NCI-H2081 treated with DMSO at 0.1 percent for 48 hours (cell line): ENCODE results near the gene FUT1.
"Not testable (repeated sequence)": the region's sequence is repeated elsewhere in the genome, so short reads cannot be mapped to it uniquely, and the experiment has no call there.

Experiments used
- DNase-seq: peaks from one replicate; lab custom pipeline; 2025; lab: John Stamatoyannopoulos, UW

FUT1 gene

DNA sequence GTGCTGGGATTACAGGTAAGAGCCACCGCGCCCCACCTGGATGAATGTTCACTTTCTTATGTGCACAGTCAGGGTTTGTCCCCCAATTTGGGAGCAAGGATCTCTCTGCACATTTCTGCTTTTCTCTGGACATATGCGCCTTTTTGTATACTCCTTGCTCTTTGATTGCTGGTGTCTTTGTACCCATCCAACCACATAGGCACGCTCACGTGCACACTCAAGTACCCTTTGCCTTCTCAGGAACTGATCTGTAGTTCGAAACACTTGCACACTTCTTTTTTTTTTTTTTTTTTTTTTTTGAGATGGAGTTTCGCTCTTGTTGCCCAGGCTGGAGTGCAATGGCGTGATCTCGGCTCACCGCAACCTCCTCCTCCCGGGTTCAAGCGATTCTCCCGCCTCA, 34.3 kb downstream of the FUT1 start:
- DNase-seq = not testable (repeated sequence)

- DNase-seq = no peak
Observed at GRCh38 chr19:48716562-48717291, 35.7 kb downstream of the FUT1 start.

DNA sequence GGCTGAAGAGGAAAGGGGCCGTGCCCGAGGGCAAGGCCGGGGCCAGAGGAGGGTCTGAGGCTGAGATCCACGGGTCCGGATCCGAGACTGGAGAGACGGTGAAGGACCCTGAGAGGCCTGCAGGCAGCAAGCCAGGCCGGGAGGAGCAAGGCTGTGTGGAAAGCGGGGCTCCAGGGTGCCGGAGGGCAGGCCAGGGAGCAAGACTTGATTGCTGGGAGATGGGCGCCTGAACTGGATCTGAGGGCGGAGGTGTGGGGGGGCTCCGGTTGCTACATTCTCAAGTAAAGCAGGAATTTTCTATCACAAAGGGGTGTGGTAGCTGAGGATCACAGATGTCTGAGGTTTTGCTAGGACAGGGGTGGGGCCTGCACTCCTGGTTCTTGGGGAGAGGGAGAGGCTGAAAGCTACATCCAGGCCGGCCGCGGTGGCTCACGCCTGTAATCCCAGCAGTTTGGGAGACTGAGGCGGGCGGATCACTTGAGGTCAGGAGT, 36.7 kb downstream of the FUT1 start:
- DNase-seq = no peak

- DNase-seq = no peak
Observed at GRCh38 chr19:48714759-48715675, 37.4 kb downstream of the FUT1 start.

- DNase-seq = peak; percentile 98
Observed at GRCh38 chr19:48713864-48714755, 38.3 kb downstream of the FUT1 start.

DNA sequence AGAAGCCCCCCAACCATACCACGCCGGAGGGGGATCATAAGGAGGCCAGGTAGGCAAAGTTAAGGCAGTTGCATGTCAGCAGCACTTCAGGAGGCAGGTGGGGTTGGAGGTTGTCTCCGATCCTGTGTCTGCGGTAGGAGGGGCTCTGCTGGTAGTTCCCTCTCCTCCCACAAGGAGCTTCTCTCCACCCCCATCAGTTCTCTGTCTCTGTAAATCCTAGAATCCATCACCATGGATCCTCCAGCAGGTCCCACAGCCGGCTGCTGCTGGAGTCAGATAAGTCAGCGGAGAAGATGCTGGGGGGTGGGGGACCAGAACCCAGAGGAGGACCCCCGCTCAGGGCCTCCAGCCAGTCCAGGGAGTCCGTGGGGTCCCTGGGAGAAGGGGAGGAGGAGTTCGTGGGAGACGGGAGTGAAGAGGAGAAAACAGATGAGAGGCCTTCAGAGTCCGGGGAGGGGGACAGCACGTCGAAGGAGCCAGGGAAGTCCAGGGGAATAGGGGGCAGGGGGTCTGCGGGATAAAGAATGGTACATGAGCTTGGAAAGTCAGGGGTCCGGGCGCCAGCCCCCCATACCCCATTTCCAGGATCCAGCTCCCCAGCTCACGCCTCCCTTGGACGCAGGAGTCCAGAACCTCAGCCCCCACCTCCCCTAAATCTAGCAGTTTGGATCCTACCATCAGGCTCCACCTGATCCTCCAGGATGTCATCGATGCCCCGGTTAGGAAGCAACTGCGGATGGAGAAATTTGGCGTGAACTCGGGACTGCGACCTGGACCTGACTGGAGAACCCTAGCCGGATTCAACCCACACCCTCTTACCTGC, 39.2 kb downstream of the FUT1 start:
- no peak for DNase-seq

- no peak for DNase-seq
Observed at GRCh38 chr19:48711106-48711662, 41.3 kb downstream of the FUT1 start.

- DNase-seq = no peak
Observed at GRCh38 chr19:48708471-48708870, 44.0 kb downstream of the FUT1 start.

DNA sequence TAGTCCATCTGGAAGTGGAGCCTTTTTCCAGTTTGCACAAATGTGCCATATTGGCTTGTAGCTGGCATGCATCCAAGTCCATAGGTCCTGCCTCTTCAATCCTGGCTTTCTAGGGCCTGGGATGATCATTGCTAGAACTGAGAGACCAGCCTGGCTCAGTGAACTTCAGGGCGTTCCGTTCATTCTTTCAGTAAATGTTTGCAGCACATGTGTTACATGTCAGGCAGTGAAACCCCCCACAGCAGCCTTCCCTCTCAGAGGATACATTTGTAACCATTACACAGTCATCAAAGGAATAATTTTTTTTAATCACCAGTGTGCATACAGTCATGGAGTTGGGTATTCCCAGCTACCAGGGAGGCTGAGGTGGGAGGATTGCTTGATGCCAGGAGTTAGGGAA, 47.0 kb downstream of the FUT1 start:
- DNase-seq = no peak

DNA sequence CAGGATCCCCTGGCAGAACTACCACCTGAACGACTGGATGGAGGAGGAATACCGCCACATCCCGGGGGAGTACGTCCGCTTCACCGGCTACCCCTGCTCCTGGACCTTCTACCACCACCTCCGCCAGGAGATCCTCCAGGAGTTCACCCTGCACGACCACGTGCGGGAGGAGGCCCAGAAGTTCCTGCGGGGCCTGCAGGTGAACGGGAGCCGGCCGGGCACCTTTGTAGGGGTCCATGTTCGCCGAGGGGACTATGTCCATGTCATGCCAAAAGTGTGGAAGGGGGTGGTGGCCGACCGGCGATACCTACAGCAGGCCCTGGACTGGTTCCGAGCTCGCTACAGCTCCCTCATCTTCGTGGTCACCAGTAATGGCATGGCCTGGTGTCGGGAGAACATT, 49.1 kb downstream of the FUT1 start:
- no peak for DNase-seq

DNA sequence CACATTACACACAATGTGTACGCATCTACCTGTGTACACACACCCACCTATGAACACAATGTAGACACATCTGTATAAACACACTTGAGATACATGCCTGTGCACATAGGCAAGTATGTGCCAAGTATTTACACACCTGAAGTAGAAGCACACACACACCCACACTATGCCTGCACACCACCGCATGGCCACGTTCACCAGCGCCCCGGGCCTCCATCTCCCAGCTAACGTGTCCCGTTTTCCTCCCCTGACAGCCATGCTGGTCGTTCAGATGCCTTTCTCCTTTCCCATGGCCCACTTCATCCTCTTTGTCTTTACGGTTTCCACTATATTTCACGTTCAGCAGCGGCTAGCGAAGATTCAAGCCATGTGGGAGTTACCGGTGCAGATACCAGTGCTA, 49.7 kb downstream of the FUT1 start:
- DNase-seq = no peak

GRCh38 chr19:48698046-48698445, 54.4 kb downstream of the FUT1 start:
- no peak for DNase-seq
